ENCODE results near the gene PKDCC. TPM values are rescaled to one million over a fixed set of nuclear protein-coding genes. Genes with fewer than 3 reads are reported as not detected.

PKDCC gene
- total and polyA plus RNA-seq, 2 of the 8 experiments (the other 6 are each of a cell fraction or from before 2014, with no cell fraction given) = 49.9 to 80.1 TPM

DNA sequence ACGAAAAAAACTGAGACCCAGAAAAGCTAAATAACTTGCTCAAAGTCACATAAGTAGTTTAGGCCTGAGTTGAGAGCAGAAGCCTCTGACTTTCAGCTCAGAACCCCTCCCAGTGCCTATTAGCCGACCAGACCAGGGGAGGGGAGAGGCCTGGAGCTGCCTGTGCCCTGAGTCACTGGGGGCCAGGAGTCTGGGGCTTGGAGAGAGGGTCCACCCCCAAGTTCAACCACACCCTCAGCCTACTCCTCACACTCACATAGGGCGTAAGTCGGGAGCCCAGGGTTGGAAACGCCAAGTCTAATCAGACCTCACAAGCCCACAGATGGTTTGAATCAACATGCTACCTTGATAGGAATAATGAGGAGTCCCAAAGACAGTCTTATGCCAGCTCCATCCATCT, 12.6 kb upstream of the PKDCC start:
- FAIRE-seq (no peak), DNase-seq (ENCODE audit: low read depth in 1 of 2, low spot score in 2 of 2) (no peak)
- H3K14ac ChIP-seq (ENCODE audit: insufficient read length) = no peak overlapping the region
- no peak overlapping the region for H3K9ac ChIP-seq (replicated peaks in 1 of 4; ENCODE audit: extremely low read depth in 1 of 4, low read depth in 3 of 4, low read length in 3 of 4)
- no peak overlapping the region for H3K23ac ChIP-seq (ENCODE audit: insufficient read length)
- H3K79me1 ChIP-seq (ENCODE audit: low read depth, low read length) = no peaks in the 10 kb centered on the region
- H3K79me2 ChIP-seq (ENCODE audit: control insufficient read depth in 1 of 2, insufficient read depth in 2 of 2, low read length in 2 of 2) = no peaks in the 10 kb centered on the region
- no peak overlapping the region for H3K4ac ChIP-seq (replicated peaks; ENCODE audit: insufficient read length, low read depth, low read length)
- peaks cover 0 to 12% (median 6%) of the 10 kb centered on the region in 4 experiments; a peak in 3 of 7 replicates for H3K27me3 ChIP-seq (replicated peaks in 1 of 4; ENCODE audit: control insufficient read depth in 3 of 4, extremely low read depth in 1 of 4, insufficient read depth in 3 of 4, low read length in 3 of 4)
- no peak overlapping the region for H2AK5ac ChIP-seq (ENCODE audit: low read depth, low read length)
- H3K4me1 ChIP-seq (replicated peaks in 1 of 4; ENCODE audit: control insufficient read depth in 3 of 4, insufficient read depth in 4 of 4, low read length in 3 of 4) = peaks cover 9 to 23% (median 18%) of the 10 kb centered on the region in 4 experiments
- H4K20me1 ChIP-seq (replicated peaks in 1 of 2; ENCODE audit: control insufficient read depth in 1 of 2, insufficient read depth in 2 of 2, low read length in 2 of 2) = no peaks in the 10 kb centered on the region
- H2BK20ac ChIP-seq (ENCODE audit: low read length) = peak overlapping the region; percentile 54; the same call in 1 of the 2 replicates
- no peak for TF ChIP-seq SP2 (IDR thresholded peaks at IDR 0.05; ENCODE audit: low read length)
- no peak for TF ChIP-seq POLR2A (IDR thresholded peaks at IDR 0.05; ENCODE audit: control extremely low read depth in 1 of 2, low read depth in 2 of 2, low read length in 2 of 2)
- TF ChIP-seq CHD2 (IDR thresholded peaks at IDR 0.05; ENCODE audit: low read length) = no peak
- TF ChIP-seq, protein P1, sequence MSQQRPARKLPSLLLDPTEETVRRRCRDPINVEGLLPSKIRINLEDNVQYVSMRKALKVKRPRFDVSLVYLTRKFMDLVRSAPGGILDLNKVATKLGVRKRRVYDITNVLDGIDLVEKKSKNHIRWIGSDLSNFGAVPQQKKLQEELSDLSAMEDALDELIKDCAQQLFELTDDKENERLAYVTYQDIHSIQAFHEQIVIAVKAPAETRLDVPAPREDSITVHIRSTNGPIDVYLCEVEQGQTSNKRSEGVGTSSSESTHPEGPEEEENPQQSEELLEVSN (IDR thresholded peaks at IDR 0.05) = no peak
- no peak for TF ChIP-seq GTF2F1 (IDR thresholded peaks at IDR 0.05; ENCODE audit: borderline replicate concordance, low read depth, low read length)
- no peak for TF ChIP-seq TCF12 (IDR thresholded peaks at IDR 0.05; ENCODE audit: low read depth, low read length)
- TF ChIP-seq ATF3 (IDR thresholded peaks at IDR 0.05; ENCODE audit: insufficient read depth, low read depth, low read length) = no peak
- H2BK12ac ChIP-seq (ENCODE audit: low read depth, low read length) = no peak overlapping the region
- 84% methylated on average over 5 of the region's 5 CpGs; no CpG with 5 or more reads in 1 of the 2 experiments for WGBS, 2 experiments (ENCODE audit: extremely low coverage in 1 of 2, insufficient coverage in 1 of 2, insufficient read length in 1 of 2, insufficient replicate concordance in 2 of 2, low coverage in 1 of 2, low lambda C conversion rate in 2 of 2, missing lambda C conversion rate in 1 of 2)
- no peak overlapping the region; the same call in 1 of the 2 replicates for H2BK15ac ChIP-seq (ENCODE audit: low read length)
- no peak overlapping the region for H2BK5ac ChIP-seq (ENCODE audit: low read depth, low read length)
- CTCF ChIA-PET (ENCODE audit: partially characterized antibody) = interaction anchor here (0.6 to 3.7 kb wide), 13 partner anchors 11 to 166 kb away, joined by 3 to 28 read pairs (median 4); partner anchors contain the start of gene PKDCC
- H4K91ac ChIP-seq (replicated peaks; ENCODE audit: insufficient read length, low read length) = no peak overlapping the region
- no peak overlapping the region for H3K4me2 ChIP-seq (ENCODE audit: insufficient read depth in 1 of 2, low read depth in 2 of 2, low read length in 2 of 2)
- H3K18ac ChIP-seq (ENCODE audit: extremely low read depth, low read length) = no peak overlapping the region
- H3K9me3 ChIP-seq (ENCODE audit: insufficient read depth in 2 of 2, low read depth in 1 of 2, low read length in 1 of 2) = no peaks in the 10 kb centered on the region
- no peak overlapping the region for H2BK120ac ChIP-seq (replicated peaks; ENCODE audit: low read depth, low read length)
- no peak overlapping the region for H3K4me3 ChIP-seq (ENCODE audit: extremely low read depth in 1 of 4, insufficient read depth in 2 of 4, low read depth in 3 of 4, low read length in 4 of 4)
- POLR2A ChIA-PET (ENCODE audit: partially characterized antibody) = interaction anchor here (1.0 to 5.9 kb wide), 3 partner anchors 13 to 20 kb away, joined by 3 to 46 read pairs (median 3); partner anchors contain the start of gene PKDCC
- no peak overlapping the region for H3K56ac ChIP-seq (replicated peaks; ENCODE audit: insufficient read length, low read depth, low read length)
- H3K27ac ChIP-seq (ENCODE audit: low read depth, low read length) = no peak overlapping the region
- H3K23me2 ChIP-seq (ENCODE audit: low read depth, low read length) = no peaks in the 10 kb centered on the region
- H2AFZ ChIP-seq (ENCODE audit: low read length) = no peak overlapping the region
- H3K36me3 ChIP-seq (ENCODE audit: control insufficient read depth in 2 of 4, insufficient read depth in 4 of 4, low read length in 3 of 4) = no peaks in the 10 kb centered on the region
- H4K8ac ChIP-seq (ENCODE audit: extremely low read depth, insufficient read depth, low read length) = no peak overlapping the region
- no peak overlapping the region for H4K5ac ChIP-seq (ENCODE audit: insufficient read length, low read depth, low read length)
